Stimulated activated naive CD4-positive, alpha-beta T cell (primary cell): ENCODE data around the gene FNDC3B.
"Not testable (repeated sequence)": the region's sequence is repeated elsewhere in the genome, so short reads cannot be mapped to it uniquely, and the experiment has no call there.

Experiments used
- DNase-seq, 6 experiments: peaks; one replicate each; lab custom pipeline; 2025; lab: John Stamatoyannopoulos, UW

Gene FNDC3B

DNA sequence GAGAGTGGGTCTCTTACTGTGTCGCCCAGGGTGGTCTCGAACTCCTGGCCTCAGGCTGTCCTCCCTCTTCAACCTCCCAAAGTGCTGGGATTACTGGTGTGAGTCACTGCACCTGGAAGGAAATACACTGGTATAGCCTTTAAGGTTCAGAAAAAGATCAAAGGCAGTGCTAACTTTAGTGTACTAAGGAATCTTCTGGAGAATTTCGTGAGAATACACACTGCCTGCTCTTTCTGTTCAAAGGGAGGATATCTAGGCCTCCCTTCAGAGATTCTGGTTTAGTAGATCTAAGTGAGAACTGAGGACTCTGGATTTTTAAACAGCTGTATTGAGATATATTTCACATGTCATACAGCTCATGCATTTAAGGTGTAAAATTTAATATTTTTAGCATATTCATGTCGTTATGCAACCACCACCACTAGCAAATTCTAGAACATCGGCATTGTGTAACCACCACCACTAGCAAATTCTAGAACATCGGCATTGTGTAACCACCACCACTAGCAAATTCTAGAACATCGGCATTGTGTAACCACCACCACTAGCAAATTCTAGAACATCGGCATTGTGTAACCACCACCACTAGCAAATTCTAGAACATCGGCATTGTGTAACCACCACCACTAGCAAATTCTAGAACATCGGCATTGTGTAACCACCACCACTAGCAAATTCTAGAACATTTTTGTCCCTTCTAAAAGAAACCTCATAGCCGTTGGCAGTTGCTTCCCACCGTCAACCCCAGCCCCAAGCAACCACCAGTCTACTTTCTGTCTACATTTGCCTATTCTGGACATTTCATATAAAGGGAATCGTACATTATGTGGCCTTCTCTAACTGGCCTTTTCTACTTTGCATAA lies 54.4 kb downstream of the FNDC3B start:
- DNase-seq, result not testable (repeated sequence)

DNA sequence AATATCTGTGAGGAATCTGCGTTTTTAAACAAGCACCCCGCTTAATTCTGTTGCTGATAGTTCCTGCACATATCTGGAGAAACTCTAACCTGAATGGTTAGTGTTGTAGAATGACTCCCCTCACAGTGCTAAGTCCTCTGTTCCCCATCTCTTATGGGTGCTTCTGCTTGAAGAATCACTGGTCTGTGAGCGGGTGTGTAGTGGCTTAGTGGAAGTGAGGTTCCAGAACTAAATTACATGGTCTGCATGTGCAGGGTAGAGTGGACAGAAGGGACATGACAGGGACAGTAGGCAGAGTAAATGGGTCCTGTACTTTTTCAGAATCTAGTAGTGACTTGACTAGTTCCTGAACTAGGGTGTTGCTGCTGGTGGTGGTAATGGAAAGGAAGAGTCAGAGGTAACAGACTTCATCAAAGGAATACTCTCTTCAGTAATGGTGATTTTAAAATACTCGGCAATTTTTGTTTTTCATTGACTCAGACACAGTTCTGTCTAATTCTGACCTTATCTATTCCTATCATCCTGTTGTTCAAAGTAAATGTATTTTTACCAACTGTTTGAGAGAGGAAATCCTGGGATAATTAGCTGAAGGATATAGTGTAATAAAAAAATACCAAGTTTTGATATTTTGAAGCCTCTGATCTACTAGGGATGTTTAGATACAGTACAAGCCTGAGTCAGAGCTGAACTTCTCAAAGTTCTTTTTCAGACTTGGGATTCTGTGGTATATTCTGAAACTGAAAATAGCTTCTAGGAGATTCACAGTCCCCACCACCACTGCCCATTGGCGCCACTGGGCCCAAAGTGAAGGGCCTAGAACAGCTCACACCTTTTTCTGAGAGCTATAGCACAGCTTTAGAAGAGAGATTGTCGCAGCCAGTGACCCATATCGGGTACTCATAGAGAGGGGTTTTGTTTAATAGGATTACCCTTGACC lies 55.5 kb downstream of the FNDC3B start:
- DNase-seq, result no peak

DNA sequence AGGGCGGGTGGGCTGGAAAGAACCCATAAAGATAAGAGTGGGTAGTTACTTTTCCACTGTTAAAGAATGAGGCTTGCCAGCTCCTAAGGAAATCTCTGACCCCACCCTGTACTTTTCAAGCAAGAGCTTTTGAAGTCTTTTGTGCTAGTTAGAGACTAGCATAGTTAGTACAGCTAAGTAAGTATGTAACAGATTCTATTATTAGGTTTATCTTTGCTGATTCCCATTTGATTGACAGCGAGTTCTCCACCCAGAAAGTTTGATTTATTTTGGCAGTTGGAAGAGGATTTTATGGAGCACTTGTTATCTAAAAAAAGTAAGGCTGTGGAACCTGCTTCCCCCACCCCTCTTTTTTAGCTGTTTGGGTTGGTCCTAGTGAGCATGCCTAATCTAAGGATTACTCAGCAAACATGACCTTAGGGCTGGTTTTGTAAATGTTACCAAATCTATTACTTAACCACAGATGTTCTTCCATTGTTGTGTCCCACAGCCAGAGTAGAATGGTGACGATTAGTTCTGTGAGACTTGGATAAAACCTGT lies 57.6 kb downstream of the FNDC3B start:
- no peak for DNase-seq

DNA sequence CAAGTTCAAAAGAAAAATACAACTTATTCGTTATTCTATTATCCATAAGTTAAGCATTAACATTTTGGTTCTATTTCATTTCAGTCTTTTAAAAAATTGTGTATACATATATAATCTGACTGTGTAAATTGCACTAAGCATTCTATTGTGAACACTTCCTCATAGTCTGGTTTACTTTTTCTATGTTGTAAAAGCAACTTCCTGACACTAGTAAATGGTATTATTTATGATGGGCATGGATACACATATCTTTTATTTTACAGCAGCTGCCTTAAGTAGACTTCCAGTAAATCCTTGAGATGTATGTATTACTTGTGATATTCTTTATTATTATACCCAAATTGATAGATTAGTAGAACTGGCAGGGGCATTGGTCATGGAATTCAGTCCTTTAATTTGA lies 58.2 kb downstream of the FNDC3B start:
- no peak for DNase-seq

DNA sequence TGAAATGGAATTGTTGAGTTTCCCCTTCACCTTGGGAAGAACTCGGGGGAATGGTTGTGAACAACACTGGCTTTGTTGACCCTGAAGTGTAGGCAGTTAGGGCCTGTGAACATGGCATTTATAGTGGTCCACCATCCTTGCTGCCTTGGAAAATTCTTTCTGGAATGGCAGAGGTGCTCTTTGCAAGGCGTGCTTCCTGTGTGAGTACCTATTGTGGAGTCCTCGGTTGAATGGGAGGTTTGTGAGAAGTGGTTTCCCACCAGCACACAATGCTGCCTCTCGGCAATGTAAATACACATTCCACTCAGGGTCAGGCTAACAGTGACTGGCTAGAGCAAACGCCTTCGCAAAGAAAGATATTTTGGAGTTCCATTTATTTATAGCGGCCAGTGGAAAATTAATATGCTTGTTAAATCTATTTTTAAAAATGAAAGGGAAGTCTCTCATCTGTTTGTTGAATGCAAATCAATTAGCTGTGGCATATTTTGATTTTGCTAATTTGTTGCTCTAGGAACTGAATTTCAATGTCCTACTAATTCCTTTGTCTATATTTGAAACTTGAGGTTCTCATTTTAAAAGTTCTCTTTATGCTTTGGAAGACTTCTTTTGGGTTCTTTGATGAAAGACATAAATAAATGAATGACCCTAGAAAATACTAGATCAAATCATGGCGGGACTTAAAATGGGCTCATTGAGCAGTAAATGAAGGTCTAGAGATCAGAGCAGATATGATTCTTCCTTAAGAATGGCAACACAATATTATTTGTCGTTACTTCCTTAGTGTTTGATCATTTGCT lies 59.5 kb downstream of the FNDC3B start:
- no peak for DNase-seq

DNA sequence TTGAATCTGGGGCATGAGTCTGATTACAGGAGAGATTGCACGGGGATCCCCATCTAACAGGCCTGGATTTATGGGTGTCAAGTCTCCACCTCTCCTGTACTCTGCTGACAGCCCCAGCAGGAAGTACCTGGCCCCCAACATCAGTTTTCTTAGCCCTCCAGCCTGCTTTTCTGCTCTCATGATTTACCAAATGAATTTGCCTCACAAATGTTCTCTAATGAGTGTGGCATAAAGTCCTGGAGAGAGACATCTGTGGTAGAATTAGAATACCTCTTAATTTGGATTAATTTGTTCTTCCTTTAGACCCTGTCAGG lies 60.1 kb downstream of the FNDC3B start:
- DNase-seq, result no peak

DNA sequence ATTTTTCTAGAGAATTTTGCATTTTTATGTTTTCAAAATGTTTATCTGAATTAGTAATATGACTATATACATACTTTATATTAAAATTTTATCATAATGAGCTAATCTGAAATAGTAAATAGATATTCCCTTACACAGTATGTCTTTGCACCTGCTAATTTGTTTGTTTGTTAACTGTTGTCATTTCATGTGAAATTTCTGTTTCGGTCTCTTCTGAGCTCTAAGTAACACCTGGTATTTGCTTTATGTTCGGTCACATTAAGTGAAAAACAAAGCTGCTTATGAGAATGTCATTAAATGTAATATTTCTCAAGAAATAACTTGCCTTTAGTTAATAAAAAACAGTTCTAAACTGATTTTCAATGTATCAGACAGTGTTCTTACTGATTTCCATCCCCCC lies 61.1 kb downstream of the FNDC3B start:
- DNase-seq, result no peak

DNA sequence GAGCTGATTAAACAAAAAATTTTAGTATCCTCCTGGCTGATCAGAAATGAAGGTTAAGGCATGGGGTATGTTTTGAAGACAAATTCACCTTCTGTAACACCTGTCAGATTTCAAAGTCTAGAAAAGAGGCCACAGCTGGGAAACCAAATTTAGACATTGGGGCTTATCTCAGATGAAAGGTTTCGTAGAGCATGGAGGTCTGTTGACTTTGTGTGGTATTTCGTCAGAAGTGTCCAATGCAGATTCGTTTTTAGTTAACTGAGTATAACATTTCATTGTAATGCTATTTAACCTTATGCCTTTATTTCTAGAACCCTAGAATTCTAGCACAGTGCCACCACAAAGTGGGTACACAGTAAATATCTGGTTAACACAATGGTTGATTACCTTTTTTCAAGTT lies 61.7 kb downstream of the FNDC3B start:
- no peak for DNase-seq

DNA sequence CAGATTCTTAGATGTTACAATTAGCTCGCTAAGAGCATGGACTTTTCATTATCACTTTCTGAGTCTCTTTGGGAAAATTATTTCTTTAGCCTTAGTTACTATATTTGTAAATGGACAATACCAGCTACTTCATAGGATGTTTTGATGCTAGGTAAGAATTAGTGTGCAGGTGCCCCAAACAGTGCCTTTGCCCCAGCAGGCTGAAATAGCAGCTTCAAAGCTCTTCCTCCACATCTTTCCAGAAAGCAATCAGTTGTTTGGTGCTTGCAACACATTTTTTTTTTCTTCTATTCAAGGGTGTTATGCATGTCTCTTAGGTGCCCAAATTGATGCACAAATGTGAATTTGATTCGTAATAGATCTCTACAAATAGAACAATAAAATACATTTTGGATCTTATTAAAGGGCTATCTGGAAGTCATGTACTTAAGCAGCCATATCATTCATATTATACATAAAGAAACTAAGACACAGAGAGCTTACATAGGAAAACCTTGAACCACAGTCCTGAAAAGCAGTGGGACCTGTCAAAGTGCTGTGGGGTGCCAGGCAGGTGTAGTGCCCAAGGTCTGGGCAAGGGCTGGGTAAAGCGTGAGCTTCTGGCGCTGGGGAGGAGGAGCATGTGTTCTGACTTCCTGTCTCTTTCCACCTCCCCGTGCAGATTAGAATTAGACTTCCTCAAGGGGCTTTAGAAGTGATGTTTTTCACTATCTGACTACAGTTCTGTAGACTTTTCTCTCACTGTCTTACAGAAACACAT lies 62.9 kb downstream of the FNDC3B start:
- peak; percentile 3 to 54 (median 28) for DNase-seq

DNA sequence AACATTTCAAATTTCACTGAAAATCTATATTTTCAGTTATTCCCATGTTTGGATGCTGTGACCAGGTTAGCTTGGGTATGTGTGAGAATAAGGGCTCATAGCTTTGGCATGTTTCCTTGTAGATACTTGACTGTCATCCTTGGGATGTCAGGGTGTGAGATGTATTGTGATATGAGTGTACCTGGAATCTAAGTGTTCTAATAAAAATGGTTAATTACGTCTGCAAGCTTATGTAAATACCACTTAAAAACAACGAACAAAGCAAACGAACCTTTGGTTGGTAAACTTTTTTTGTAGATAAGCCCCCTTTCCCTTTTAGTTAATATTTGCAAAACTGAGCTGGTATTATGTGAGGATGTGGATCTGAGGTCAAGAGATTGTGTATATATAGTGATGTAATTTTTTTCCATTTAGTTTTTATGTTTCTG lies 63.5 kb downstream of the FNDC3B start:
- DNase-seq, result no peak

DNA sequence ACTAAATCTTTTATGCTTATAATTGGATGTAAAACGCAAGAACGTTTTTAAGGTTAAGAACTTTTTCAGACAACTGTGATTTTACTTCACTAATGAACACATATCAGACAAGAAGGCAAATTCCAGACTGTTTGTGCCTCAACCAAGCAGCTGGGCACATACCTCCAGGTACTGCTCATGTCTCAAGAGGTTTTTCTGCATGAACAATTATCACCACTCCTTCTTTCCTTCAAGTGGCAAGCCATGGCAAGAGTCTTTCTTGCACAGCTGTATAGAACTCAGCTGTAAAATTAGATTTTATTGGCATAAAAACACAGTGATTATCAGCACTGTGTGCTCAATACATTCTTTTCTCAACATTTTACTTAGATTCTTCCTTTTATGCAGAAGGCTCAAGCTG lies 64.3 kb downstream of the FNDC3B start:
- no peak for DNase-seq

DNA sequence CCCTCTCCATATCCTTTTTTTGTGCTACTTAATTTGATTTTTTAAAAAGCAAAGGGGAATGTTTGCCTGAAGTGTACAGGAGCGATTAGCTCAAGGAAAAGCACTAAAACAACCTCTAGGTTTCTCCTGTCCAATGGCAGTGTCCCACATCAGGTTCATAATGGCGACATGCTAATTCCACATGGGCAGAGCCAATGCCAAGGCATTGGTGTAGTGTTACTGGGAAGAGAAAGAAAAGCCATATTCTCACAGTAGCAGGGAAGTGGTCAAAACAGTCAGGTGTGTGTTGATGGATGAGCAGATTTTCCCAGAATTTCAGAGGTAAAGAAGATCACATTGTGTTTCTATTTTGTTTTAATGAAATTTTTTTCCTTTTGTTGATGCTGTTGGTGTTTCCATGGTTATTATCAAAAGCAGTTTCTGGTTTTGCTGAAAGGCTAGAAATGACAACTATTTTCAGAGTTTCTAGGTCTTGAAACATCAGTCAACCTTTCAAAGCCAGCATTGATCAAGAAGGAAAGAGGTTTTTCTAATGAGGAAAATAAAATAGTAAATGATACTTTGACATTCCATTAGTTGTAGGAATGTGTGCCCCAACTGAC lies 65.2 kb downstream of the FNDC3B start:
- peak in 2 of 6 experiments; percentile 4 to 8 for DNase-seq

DNA sequence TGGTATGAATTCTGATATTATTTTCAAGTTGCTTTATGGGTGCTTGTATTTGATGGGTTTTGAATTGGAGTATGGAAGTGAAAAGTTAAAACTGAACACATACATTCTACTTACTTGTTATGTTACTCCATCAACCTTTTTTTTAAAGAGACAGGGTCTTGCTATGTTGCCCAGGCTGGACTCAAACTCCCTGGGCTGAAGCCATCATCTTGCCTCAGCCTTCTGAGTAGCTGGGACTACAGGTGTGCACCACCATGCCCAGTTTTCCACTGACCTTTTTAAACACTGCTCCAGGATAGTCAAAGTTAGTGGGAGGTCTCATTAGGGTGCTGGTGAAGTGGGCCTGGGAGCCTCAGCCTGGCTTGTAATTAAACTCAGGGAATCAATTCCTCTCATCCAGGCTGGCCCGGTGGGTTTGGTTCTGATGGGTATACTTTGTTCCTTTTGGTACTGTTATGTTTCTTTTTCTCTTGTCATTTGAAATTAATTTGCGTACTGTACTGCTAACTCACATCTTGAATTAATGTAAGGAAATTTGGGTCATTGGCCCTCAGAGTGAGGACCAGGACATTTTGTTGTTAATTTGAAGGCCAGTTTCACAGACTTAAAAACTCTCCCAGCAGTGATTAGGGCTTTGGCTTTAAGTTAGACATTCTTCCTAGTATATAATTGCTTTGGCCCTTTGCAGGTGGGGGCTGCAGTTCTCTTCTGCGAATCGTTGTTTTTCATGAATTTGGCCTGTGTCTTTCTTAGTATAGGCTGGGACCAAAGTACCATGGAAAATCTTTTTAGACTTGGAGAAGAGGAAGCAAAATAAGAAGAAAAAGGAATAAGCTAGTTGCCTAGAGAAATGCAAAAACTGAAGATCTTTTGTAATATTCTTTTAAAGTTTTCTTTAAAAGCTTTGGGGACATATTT lies 66.9 kb downstream of the FNDC3B start:
- peak in 1 of 6 experiments; percentile 26 for DNase-seq

DNA sequence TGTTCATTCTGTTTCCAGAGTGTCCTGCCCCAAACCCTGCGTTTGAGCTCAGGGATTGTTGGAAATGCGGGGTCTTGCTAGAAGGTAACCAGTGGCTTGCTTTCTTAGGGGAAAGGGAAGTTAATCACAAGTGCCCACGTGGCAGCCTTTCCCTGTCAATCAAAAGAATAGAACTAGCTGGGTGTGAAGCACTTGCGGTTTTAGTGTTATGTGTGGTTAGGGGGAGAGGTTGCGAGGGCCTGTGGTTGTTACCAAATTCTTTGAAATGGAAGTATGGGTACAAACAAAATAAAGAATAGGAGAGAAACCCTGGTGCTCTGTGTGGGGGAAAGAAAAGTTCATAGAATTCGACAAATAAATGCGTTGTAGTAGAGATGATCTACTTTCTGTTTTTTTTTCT lies 67.6 kb downstream of the FNDC3B start:
- DNase-seq, result peak; percentile 14 to 86 (median 62)

DNA sequence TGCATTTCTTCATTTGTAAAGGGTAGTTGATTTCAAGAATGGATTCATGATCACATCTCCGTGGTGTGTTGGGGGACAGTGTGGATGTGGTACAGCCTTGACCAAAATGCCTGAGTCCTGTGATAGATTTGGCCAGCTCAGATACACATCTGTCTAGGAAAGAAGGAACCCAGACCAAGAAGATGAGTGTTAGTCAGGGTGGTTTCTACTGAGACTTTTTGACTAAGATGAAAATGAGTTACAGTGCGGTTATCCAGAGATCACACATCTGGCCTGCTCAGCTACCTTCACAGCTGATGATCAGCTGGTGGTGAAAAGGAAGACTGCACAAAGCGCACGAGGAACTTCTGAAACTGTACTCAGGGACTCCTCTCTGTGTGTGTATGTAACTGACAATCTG lies 68.0 kb downstream of the FNDC3B start:
- peak in 5 of 6 experiments; percentile 5 to 70 (median 14) for DNase-seq

DNA sequence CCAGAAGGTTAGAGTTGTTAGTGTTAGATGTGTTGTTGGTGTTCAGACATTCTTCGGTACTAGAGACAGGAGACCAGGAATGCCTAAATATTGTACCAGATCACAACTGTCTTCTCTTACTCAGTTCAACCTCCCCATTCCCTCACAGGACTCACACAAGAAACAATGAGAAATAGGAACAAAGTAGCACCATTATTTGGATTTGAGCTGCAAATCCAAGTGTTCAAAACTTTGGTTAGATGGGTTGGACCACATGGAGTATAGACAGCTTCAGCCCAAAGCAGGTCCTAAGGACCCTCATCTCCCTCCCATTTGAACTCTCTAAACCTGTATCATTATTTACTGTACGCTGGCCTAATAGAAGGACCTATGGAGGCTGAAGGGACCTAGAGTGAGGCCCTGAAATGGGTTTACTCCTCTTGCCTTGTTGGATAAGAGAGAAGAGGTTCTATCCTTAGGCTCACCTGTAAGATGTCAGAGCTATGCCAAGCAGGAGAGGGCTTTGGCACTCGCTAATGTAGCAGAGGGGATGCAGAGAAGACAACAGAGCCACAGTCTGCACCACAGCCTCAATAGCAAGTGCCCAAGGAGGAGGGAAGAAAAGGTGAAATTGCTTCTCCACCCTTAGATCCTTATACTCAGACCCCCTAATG lies 70.9 kb downstream of the FNDC3B start:
- DNase-seq, result no peak

DNA sequence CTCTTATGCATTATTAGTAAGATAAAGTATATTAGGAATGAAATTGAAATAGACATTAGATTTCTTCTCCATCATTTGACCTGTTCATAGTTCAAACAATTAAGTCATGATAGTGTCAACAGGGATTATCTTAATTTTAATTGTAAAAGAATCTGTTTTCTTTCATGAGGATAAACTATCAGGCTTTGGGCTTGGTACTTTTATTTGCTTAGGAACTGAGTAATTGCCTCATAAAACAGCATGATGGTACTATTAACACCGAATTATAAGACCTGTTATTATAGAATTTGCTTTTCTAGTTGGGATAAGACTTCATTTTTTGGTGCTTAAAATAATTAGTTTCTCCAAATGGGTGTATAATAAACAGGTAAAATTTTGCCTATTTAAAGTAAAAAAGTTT lies 71.8 kb downstream of the FNDC3B start:
- no peak for DNase-seq

DNA sequence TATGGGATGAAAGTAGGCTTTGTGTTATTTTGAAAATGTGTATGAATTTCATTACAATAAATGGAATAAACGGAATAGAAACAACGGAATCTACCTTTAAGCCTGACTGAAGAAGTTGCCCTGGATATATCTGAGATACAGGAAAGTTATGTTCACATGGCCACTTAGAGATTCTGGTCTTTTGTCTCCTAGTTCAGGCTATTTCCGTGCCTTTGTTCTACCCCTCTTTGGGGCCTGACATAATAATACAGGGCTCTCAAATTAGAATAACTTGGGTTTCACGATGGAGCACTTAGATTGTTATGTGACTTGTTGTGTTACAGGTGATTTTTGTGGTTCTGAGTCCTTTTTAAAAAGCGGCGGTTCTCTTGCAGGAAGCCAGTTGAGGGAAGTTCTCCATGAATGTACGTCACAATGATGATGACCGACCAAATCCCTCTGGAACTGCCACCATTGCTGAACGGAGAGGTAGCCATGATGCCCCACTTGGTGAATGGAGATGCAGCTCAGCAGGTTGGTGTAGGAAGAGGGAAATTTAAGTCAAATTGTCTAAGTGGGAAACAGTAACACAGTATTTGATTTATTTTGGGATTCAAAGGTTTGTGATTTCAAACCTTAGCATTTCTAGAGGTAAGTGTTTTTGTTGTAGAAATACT lies 72.8 kb downstream of the FNDC3B start:
- DNase-seq, result no peak

DNA sequence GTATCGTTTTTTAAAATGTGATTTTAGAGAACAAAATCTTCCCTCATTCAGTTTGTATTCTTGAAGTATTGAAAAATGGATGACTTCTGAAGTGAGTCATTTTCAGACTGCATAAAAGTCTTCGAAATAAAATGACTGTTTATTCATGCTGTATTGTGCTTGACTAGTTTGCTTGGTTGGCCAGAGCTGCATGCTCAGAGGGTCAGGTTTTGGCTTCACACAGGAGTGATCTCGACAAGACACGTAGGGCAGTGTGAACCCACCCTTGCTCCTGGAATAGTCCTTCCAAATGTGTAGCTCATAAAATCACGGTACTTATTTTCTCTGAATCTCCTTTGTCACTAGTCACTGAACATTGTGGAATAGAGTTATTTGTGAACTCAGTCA lies 73.3 kb downstream of the FNDC3B start:
- DNase-seq, result no peak
